ENCODE measurements around the gene CDON. TPM values are rescaled to one million over a fixed set of nuclear protein-coding genes. Genes with fewer than 3 reads are reported as not detected.

CDON gene
- total and polyA plus RNA-seq, 9 of the 15 experiments (the other 6 are each of a cell fraction or from before 2014, with no cell fraction given) = 0.08 to 0.64 (median 0.40) TPM

DNA sequence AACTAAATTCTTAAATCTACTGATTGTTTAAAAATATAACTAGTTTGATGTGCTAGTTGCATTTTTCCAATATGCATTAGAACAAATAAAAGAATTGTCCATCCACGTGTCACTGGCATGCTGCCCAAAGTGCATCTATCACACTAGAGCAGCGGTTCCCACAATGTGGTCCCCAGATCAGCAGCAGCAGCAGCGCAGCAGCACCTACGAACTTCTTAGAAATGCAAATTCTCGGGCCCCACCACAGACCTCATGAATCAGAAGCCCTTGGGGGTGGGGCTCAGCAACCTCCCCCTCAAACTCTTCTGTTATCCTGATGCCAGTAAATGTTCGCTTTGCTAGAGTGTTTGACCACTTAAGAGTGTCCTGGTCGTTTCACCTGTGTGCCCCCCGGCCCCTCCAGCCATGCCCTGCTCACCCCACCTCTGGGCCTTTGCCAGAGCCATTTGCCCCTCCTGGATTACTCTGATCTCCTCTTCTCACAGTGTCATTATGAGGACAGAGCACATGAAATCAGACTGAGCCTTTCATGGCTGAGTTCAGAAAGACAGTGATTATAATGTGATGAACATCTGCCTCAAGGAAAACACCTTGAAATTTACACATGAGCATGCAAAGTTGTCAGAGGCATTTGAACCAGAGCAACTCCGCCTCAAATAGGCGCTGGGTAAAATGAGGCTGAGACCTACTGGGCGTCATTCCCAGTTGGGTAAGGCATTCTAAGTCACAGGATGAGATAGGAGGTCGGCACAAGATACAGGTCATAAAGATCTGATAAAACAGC is 129.4 kb downstream of the CDON start (continued):
- TF ChIP-seq, protein P1, sequence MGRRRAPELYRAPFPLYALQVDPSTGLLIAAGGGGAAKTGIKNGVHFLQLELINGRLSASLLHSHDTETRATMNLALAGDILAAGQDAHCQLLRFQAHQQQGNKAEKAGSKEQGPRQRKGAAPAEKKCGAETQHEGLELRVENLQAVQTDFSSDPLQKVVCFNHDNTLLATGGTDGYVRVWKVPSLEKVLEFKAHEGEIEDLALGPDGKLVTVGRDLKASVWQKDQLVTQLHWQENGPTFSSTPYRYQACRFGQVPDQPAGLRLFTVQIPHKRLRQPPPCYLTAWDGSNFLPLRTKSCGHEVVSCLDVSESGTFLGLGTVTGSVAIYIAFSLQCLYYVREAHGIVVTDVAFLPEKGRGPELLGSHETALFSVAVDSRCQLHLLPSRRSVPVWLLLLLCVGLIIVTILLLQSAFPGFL (CRISPR knock-in tag; IDR thresholded peaks at IDR 0.05) = no peak
- TF ChIP-seq POLR2H (tag; IDR thresholded peaks at IDR 0.05; ENCODE audit: low read depth) = no peak
- TF ChIP-seq ZNF655 (CRISPR knock-in tag; IDR thresholded peaks at IDR 0.05) = no peak
- TF ChIP-seq MAFK (IDR thresholded peaks at IDR 0.05; ENCODE audit: low read length) = no peak
- no peak for TF ChIP-seq ILF3 (IDR thresholded peaks at IDR 0.05; ENCODE audit: borderline replicate concordance)
- no peak for TF ChIP-seq ZNF57 (CRISPR knock-in tag; IDR thresholded peaks at IDR 0.05)
- TF ChIP-seq ZNF175 (CRISPR knock-in tag; IDR thresholded peaks at IDR 0.05; ENCODE audit: low read depth) = peak; percentile 68; the same call in 1 of the 2 replicates
- TF ChIP-seq TCF3 (CRISPR knock-in tag; IDR thresholded peaks at IDR 0.05) = no peak
- no peak for TF ChIP-seq ZBTB9 (CRISPR knock-in tag; IDR thresholded peaks at IDR 0.05)
- TF ChIP-seq ZZZ3 (IDR thresholded peaks at IDR 0.05) = no peak
- no peak for TF ChIP-seq CBX3 (IDR thresholded peaks at IDR 0.05; ENCODE audit: borderline replicate concordance in 1 of 2, low read length in 2 of 2)
- TF ChIP-seq, protein P2, sequence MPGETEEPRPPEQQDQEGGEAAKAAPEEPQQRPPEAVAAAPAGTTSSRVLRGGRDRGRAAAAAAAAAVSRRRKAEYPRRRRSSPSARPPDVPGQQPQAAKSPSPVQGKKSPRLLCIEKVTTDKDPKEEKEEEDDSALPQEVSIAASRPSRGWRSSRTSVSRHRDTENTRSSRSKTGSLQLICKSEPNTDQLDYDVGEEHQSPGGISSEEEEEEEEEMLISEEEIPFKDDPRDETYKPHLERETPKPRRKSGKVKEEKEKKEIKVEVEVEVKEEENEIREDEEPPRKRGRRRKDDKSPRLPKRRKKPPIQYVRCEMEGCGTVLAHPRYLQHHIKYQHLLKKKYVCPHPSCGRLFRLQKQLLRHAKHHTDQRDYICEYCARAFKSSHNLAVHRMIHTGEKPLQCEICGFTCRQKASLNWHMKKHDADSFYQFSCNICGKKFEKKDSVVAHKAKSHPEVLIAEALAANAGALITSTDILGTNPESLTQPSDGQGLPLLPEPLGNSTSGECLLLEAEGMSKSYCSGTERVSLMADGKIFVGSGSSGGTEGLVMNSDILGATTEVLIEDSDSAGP (CRISPR knock-in tag; IDR thresholded peaks at IDR 0.05) = no peak
- TF ChIP-seq HDAC6 (IDR thresholded peaks at IDR 0.05; ENCODE audit: low read depth, low read length) = no peak
- no peak for TF ChIP-seq CBX8 (IDR thresholded peaks at IDR 0.05; ENCODE audit: borderline replicate concordance, extremely low read depth, low read depth, low read length, poor library complexity, severe bottlenecking)
- TF ChIP-seq MCM7 (IDR thresholded peaks at IDR 0.05) = no peak
- TF ChIP-seq GTF2A2 (tag; IDR thresholded peaks at IDR 0.05) = no peak
- no peak for TF ChIP-seq HDAC2 (IDR thresholded peaks at IDR 0.05)
- TF ChIP-seq, protein P3, sequence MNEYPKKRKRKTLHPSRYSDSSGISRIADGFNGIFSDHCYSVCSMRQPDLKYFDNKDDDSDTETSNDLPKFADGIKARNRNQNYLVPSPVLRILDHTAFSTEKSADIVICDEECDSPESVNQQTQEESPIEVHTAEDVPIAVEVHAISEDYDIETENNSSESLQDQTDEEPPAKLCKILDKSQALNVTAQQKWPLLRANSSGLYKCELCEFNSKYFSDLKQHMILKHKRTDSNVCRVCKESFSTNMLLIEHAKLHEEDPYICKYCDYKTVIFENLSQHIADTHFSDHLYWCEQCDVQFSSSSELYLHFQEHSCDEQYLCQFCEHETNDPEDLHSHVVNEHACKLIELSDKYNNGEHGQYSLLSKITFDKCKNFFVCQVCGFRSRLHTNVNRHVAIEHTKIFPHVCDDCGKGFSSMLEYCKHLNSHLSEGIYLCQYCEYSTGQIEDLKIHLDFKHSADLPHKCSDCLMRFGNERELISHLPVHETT (CRISPR knock-in tag; conservative IDR thresholded peaks at IDR 0.05 in 1 of 2, IDR thresholded peaks at IDR 0.05 in 1 of 2) = peak in 1 of 2 experiments; percentile 51; a peak in 1 of 4 replicates
- TF ChIP-seq ETS2 (tag; IDR thresholded peaks at IDR 0.05; ENCODE audit: borderline replicate concordance, poor library complexity, severe bottlenecking) = no peak
- no peak for TF ChIP-seq HDAC1 (IDR thresholded peaks at IDR 0.05)
